Activated CD8-positive, alpha-beta T cell treated with anti-CD3 and anti-CD28 coated beads for 36 hours (primary cell): ENCODE data around the gene MACROD2. TPM values are rescaled to one million over a fixed set of nuclear protein-coding genes. Genes with fewer than 3 reads are reported as not detected.

Experiments used
- ATAC-seq: fragments of 200-7000 bp; cut with Tn5 transposase; one replicate; pipeline ENCODE4 v1.10.0; 2021; ENCODE audit warnings: mild to moderate bottlenecking, moderate library complexity
- CTCF ChIA-PET: fragments of 350-600 bp; sonication (Branson Sonifier 250); formaldehyde crosslinking; loops from one replicate; lab custom pipeline; 2021; ENCODE audit warnings: antibody characterized with exemption; lab: Charles Lee
- POLR2A ChIA-PET: fragments of 350-600 bp; sonication (Branson Sonifier 250); formaldehyde crosslinking; loops from one replicate; lab custom pipeline; 2021; ENCODE audit warnings: antibody characterized with exemption; lab: Charles Lee
- DNase-seq: peaks from one replicate; pipeline ENCODE4 v3.0.0-alpha.2; 2020
- H3K27ac Mint-ChIP-seq: one replicate; pipeline ENCODE4 v1.8.0; 2021; ENCODE audit warnings: mild to moderate bottlenecking, mixed read lengths
- H3K27me3 Mint-ChIP-seq: one replicate; pipeline ENCODE4 v1.8.0; 2021; ENCODE audit warnings: mixed read lengths
- H3K36me3 Mint-ChIP-seq: one replicate; pipeline ENCODE4 v1.8.0; 2021; ENCODE audit warnings: low read depth, mixed read lengths
- H3K4me1 Mint-ChIP-seq: one replicate; pipeline ENCODE4 v1.8.0; 2021; ENCODE audit warnings: low read depth, mixed read lengths
- H3K4me3 Mint-ChIP-seq: one replicate; pipeline ENCODE4 v1.8.0; 2021; ENCODE audit warnings: mild to moderate bottlenecking, moderate library complexity, mixed read lengths
- H3K9me3 Mint-ChIP-seq: one replicate; pipeline ENCODE4 v1.8.0; 2021; ENCODE audit warnings: mixed read lengths
- CTCF ChIP-seq: fragments of 200-600 bp; IDR thresholded peaks from one replicate; pipeline ENCODE4 v1.8.0; 2022; ENCODE audit warnings: antibody characterized with exemption, mild to moderate bottlenecking
- intact Hi-C: fragments of 100-400 bp; cut with micrococcal nuclease; formaldehyde crosslinking; loops from one replicate; pipeline ENCODE4 v1.10.0; 2022
- total RNA-seq, 2 experiments: library from RNA; stranded (reverse); gene quantifications; one replicate each; pipeline ENCODE4 v1.2.3, GENCODE V29; 2021

Gene MACROD2
- total RNA-seq, 2 experiments from 2014 or later: not detected

- H3K27me3 Mint-ChIP-seq: no peaks in the 10 kb centered on the region
- ATAC-seq (no peak), DNase-seq (no peak)
- ChIA-PET CTCF (no interaction called here), POLR2A (no interaction called here)
- no peak overlapping the region for H3K4me3 Mint-ChIP-seq
- no peaks in the 10 kb centered on the region for H3K4me1 Mint-ChIP-seq
- TF ChIP-seq CTCF: no peak
- H3K27ac Mint-ChIP-seq: no peak overlapping the region
- no peaks in the 10 kb centered on the region for H3K36me3 Mint-ChIP-seq
- H3K9me3 Mint-ChIP-seq: peaks cover 4% of the 10 kb centered on the region
- intact Hi-C loops: no loop called here
These were observed 1631.8 kb downstream of the MACROD2 start for GRCh38 chr20:15627089-15627488.

GRCh38 chr20:15627501-15627903, 1632.2 kb downstream of the MACROD2 start:
- no peak overlapping the region for H3K4me3 Mint-ChIP-seq
- POLR2A ChIA-PET: no interaction called here
- CTCF ChIA-PET: no interaction called here
- H3K27me3 Mint-ChIP-seq: no peaks in the 10 kb centered on the region
- H3K36me3 Mint-ChIP-seq: no peaks in the 10 kb centered on the region
- intact Hi-C loops: no loop called here
- DNase-seq (no peak), ATAC-seq (no peak)
- no peak for TF ChIP-seq CTCF
- H3K27ac Mint-ChIP-seq: no peak overlapping the region
- H3K9me3 Mint-ChIP-seq: peaks cover 4% of the 10 kb centered on the region
- no peaks in the 10 kb centered on the region for H3K4me1 Mint-ChIP-seq

- ChIA-PET CTCF (no interaction called here), POLR2A (no interaction called here)
- DNase-seq (no peak), ATAC-seq (no peak)
- Mint-ChIP-seq H3K27ac (no peak overlapping the region), H3K27me3 (no peaks in the 10 kb centered on the region), H3K4me1 (no peaks in the 10 kb centered on the region), H3K9me3 (peaks cover 4% of the 10 kb centered on the region), H3K36me3 (no peaks in the 10 kb centered on the region), H3K4me3 (no peak overlapping the region)
- no peak for TF ChIP-seq CTCF
- intact Hi-C loops: no loop called here
These were observed 1633.6 kb downstream of the MACROD2 start for GRCh38 chr20:15628851-15629353.

GRCh38 chr20:15630360-15630759, 1635.0 kb downstream of the MACROD2 start:
- Mint-ChIP-seq H3K27me3 (no peaks in the 10 kb centered on the region), H3K4me3 (no peak overlapping the region), H3K4me1 (no peaks in the 10 kb centered on the region), H3K36me3 (no peaks in the 10 kb centered on the region), H3K9me3 (peaks cover 4% of the 10 kb centered on the region), H3K27ac (no peak overlapping the region)
- DNase-seq: no peak
- no peak for TF ChIP-seq CTCF
- POLR2A ChIA-PET: no interaction called here
- CTCF ChIA-PET: no interaction called here
- intact Hi-C loops: no loop called here
- ATAC-seq: no peak

- ChIA-PET POLR2A (no interaction called here), CTCF (no interaction called here)
- intact Hi-C loops: no loop called here
- DNase-seq (no peak), ATAC-seq (no peak)
- no peaks in the 10 kb centered on the region for H3K4me1 Mint-ChIP-seq
- no peaks in the 10 kb centered on the region for H3K36me3 Mint-ChIP-seq
- no peak for TF ChIP-seq CTCF
- H3K27me3 Mint-ChIP-seq: no peaks in the 10 kb centered on the region
- peaks cover 1% of the 10 kb centered on the region for H3K9me3 Mint-ChIP-seq
- H3K4me3 Mint-ChIP-seq: no peak overlapping the region
- no peak overlapping the region for H3K27ac Mint-ChIP-seq
These were observed 1637.4 kb downstream of the MACROD2 start for GRCh38 chr20:15632680-15633079.
